ENCODE data around the gene SCAF4. TPM values are rescaled to one million over a fixed set of nuclear protein-coding genes. Genes with fewer than 3 reads are reported as not detected.

The SCAF4 gene
- total RNA-seq, 1 donor from 2014 or later: 15.3 TPM

DNA sequence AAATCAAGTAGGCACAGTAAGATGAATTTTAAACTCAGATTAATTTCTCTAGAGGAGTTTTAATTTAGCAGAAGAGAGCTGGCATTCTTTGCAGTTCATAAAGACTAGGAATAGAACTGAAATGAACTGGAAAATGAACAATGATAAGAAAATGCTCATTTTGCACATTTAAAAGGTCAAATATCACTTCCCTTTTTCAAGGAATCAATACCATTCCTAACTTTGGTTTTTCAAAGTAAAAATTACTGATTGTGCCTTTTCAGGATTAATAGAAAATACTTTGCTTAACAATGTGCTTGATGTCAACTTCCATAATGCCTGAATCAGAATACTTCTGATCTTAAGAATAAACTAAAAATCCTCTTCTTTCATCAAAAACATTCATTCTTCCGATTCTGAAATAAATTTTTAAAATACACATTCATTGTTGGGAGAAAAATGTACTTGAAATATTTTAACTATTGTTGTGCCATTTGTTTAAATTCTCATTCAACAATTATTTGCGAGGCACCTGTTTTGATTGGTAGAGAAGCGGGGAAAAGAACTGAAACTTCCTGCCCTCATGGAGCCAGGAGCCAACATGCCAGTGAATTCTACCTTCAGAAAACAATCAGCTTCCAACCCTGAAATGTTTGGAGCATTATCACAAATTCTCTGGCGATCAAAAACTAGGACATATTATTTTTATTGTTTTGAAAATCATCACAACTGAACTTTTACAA is 2.1 kb downstream of the SCAF4 start:
- DNase-seq: no peak
- Histone ChIP-seq H3K4me1 (peaks cover 82% of the 10 kb centered on the region), H3K27me3 (ENCODE audit: low read depth) (no peaks in the 10 kb centered on the region), H3K9me3 (replicated peaks) (no peaks in the 10 kb centered on the region), H3K36me3 (peaks cover 5% of the 10 kb centered on the region), H3K4me3 (peak overlapping the region; percentile 99), H3K27ac (replicated peaks) (no peak overlapping the region)
- intact Hi-C loops (cut with micrococcal nuclease): no loop called here
- TF ChIP-seq, protein P1, sequence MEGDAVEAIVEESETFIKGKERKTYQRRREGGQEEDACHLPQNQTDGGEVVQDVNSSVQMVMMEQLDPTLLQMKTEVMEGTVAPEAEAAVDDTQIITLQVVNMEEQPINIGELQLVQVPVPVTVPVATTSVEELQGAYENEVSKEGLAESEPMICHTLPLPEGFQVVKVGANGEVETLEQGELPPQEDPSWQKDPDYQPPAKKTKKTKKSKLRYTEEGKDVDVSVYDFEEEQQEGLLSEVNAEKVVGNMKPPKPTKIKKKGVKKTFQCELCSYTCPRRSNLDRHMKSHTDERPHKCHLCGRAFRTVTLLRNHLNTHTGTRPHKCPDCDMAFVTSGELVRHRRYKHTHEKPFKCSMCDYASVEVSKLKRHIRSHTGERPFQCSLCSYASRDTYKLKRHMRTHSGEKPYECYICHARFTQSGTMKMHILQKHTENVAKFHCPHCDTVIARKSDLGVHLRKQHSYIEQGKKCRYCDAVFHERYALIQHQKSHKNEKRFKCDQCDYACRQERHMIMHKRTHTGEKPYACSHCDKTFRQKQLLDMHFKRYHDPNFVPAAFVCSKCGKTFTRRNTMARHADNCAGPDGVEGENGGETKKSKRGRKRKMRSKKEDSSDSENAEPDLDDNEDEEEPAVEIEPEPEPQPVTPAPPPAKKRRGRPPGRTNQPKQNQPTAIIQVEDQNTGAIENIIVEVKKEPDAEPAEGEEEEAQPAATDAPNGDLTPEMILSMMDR (IDR thresholded peaks at IDR 0.05; ENCODE audit: borderline replicate concordance): no peak

DNA sequence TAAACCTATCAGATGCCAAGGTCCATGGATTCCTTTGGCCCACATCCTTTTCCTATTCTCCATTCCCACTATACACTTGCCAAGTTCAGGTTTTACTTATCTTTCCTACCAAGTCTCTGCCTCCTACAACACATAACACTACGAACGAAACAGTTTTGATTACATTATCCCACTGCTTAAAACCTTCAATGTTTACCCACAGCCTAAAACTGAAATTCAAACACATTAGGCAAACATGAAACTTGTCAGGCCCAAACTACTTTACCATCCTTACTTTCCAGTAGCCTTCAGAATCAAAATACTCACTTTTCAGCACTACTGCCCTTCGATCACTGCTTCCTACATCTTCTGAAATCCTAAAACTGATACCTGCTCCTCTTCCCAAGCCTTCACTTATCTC is 3.0 kb downstream of the SCAF4 start:
- no peak for DNase-seq
- Histone ChIP-seq H3K27ac (replicated peaks) (no peak overlapping the region), H3K4me1 (peaks cover 90% of the 10 kb centered on the region), H3K9me3 (replicated peaks) (no peaks in the 10 kb centered on the region), H3K27me3 (ENCODE audit: low read depth) (no peaks in the 10 kb centered on the region), H3K4me3 (peak overlapping the region; percentile 99), H3K36me3 (peaks cover 5% of the 10 kb centered on the region)
- TF ChIP-seq, protein P1 (IDR thresholded peaks at IDR 0.05; ENCODE audit: borderline replicate concordance): no peak
- intact Hi-C loops (cut with micrococcal nuclease): no loop called here

DNA sequence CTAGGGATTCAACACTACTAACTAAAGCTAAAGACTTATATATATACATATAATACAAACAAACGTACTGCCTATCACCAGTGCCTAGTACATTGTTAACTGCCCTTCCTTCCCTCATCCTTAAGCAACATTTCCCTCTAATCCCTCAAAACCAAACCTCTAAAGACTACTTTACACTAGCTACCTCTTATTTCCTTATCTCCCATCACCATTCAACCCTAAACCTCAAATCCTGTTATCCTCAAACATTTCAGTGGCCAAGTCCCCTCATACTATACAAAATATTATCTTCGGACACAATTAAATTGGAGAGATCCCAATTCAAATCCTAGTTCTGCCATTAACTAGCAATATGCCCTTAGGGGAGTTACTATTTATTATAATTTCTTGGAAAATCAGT is 3.7 kb downstream of the SCAF4 start:
- intact Hi-C loops (cut with micrococcal nuclease): no loop called here
- Histone ChIP-seq H3K4me1 (peaks cover 90% of the 10 kb centered on the region), H3K36me3 (peaks cover 5% of the 10 kb centered on the region), H3K4me3 (no peak overlapping the region), H3K27me3 (ENCODE audit: low read depth) (no peaks in the 10 kb centered on the region), H3K27ac (replicated peaks) (no peak overlapping the region), H3K9me3 (replicated peaks) (no peaks in the 10 kb centered on the region)
- TF ChIP-seq, protein P1 (IDR thresholded peaks at IDR 0.05; ENCODE audit: borderline replicate concordance): no peak
- DNase-seq: no peak

DNA sequence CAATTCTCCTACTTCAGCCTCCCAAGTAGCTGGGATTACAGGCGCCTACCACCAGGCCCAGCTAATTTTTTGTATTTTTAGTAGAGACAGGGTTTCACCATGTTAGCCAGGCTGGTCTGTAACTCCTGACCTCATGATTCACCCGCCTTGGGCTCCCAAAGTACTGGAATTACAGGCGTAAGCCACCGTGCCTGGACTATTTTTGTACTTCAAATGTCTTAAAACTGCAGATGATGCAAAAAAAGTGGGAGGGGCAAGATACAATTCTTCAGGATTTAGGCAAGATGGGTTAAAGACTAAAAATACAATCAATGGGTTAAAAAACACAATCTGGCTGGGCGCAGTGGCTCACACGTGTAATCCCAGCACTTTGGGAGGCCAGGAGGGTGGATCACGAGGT is 4.7 kb downstream of the SCAF4 start:
- Histone ChIP-seq H3K36me3 (peaks cover 5% of the 10 kb centered on the region), H3K4me3 (no peak overlapping the region), H3K27ac (replicated peaks) (no peak overlapping the region), H3K9me3 (replicated peaks) (no peaks in the 10 kb centered on the region), H3K4me1 (peaks cover 88% of the 10 kb centered on the region), H3K27me3 (ENCODE audit: low read depth) (no peaks in the 10 kb centered on the region)
- TF ChIP-seq, protein P1 (IDR thresholded peaks at IDR 0.05; ENCODE audit: borderline replicate concordance): no peak
- no peak for DNase-seq
- intact Hi-C loops (cut with micrococcal nuclease): no loop called here

DNA sequence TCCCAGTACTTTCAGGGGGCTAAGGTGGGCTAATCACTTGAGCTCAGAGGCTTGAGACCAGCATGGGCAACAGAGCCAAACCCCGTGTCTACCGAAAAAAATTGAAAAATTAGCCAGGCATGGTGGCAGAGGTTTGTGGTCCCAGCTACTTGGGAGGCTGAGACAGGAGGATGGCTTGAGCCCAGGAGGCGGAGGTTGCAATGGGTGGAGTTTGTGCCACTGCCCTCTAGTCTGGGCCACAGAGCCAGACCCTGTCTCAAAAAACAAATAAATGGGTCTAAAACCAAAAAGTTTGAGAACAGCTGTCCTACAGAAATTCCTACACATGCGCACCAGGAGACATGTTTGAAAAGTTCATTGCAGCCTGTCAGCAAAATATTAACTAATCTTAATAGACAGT is 5.5 kb downstream of the SCAF4 start:
- Histone ChIP-seq H3K36me3 (peaks cover 5% of the 10 kb centered on the region), H3K9me3 (replicated peaks) (no peaks in the 10 kb centered on the region), H3K27ac (replicated peaks) (no peak overlapping the region), H3K27me3 (ENCODE audit: low read depth) (no peaks in the 10 kb centered on the region), H3K4me1 (peaks cover 91% of the 10 kb centered on the region), H3K4me3 (no peak overlapping the region)
- no peak for DNase-seq
- intact Hi-C loops (cut with micrococcal nuclease): no loop called here
- TF ChIP-seq, protein P1 (IDR thresholded peaks at IDR 0.05; ENCODE audit: borderline replicate concordance): no peak
